ENCODE data around the gene GPC4.

GPC4 gene

DNA sequence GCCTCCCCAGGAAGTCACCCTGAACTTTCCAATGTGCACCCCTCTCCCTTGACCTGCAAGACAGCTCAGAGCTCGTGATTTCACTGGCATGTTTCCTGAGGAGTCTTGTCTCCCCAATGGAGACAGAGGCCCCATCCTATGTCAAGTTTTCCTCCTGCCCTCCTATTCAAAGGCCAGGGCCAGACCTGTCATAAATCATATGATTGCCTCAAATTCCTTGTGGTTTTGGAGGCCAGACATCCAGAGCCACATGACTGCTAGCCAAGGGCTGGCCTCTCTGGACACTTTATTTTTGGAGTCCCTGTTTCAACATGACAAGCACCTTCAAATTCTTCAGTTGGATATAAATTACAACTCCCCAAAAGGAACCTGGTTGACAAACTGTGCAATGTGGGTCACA, 121.2 kb downstream of the GPC4 start:
- Histone ChIP-seq H3K27me3 (ENCODE audit: control insufficient read depth in 3 of 3, insufficient read depth in 3 of 3, low read depth in 1 of 3, low read length in 3 of 3) (no peaks in the 10 kb centered on the region), H3K23ac (ENCODE audit: low read depth, low read length, poor library complexity) (no peak overlapping the region), H2BK15ac (ENCODE audit: low read length) (no peak overlapping the region), H2BK12ac (ENCODE audit: low read length) (no peak overlapping the region), H3K14ac (ENCODE audit: low read length) (no peak overlapping the region), H3K79me1 (ENCODE audit: low read depth, low read length) (no peaks in the 10 kb centered on the region), H3K36me3 (replicated peaks in 1 of 2; ENCODE audit: control insufficient read depth in 2 of 2, insufficient read depth in 2 of 2, low read length in 2 of 2) (peaks cover 0 to 19% of the 10 kb centered on the region in 2 donors), H2BK5ac (ENCODE audit: low read length) (no peak overlapping the region), H3K4ac (ENCODE audit: low read length) (no peak overlapping the region), H3K4me2 (ENCODE audit: insufficient read depth, low read length, poor library complexity, severe bottlenecking) (no peak overlapping the region), H3K9me3 (replicated peaks in 1 of 2; ENCODE audit: control insufficient read depth in 2 of 2, insufficient read depth in 1 of 2, low read depth in 1 of 2, low read length in 2 of 2) (no peaks in the 10 kb centered on the region), H3K4me1 (ENCODE audit: control insufficient read depth in 2 of 2, insufficient read depth in 1 of 2, low read depth in 1 of 2, low read length in 2 of 2) (no peaks in the 10 kb centered on the region), H3K4me3 (ENCODE audit: low read length in 2 of 2) (no peak overlapping the region), H2AK5ac (ENCODE audit: low read depth, low read length) (no peak overlapping the region), H3K27ac (replicated peaks; ENCODE audit: low read length) (no peak overlapping the region), H3K18ac (ENCODE audit: low read length) (no peak overlapping the region), H4K91ac (ENCODE audit: low read depth, low read length, poor library complexity) (no peak overlapping the region), H3K9ac (ENCODE audit: low read depth, low read length, poor library complexity) (no peak overlapping the region), H2AFZ (ENCODE audit: low read length) (no peak overlapping the region), H2BK120ac (ENCODE audit: low read depth, low read length) (no peak overlapping the region), H4K8ac (ENCODE audit: low read depth, low read length) (no peak overlapping the region)
- WGBS, 2 donors (ENCODE audit: extremely low coverage in 2 of 2, insufficient read length in 2 of 2, insufficient replicate concordance in 1 of 2) = no CpG with 5 or more reads among the region's 1 CpG
- DNase-seq (ENCODE audit: low spot score) = no peak

DNA sequence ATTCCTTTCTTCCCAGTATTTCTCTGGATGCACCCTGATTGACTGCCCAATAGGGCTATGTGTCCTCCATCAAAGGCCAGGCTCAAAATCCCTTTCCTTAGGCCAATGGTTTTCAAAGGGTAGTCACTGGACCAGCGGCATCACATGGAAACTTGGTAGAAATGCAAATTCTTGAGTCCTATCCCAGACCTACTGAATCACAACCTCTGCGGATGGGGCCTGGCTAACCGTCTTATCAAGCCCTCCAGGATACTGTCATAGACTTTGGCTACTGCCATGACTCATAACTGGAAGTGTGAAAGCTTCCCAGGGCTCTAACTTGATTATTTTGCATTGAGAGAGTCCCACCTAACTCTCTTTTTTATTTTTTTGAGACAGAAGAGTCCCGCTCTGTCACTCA, 125.2 kb downstream of the GPC4 start:
- Histone ChIP-seq H3K4me2 (ENCODE audit: insufficient read depth, low read length, poor library complexity, severe bottlenecking) (no peak overlapping the region), H3K4me3 (ENCODE audit: low read length in 2 of 2) (no peak overlapping the region), H3K9me3 (replicated peaks in 1 of 2; ENCODE audit: control insufficient read depth in 2 of 2, insufficient read depth in 1 of 2, low read depth in 1 of 2, low read length in 2 of 2) (no peaks in the 10 kb centered on the region), H2BK5ac (ENCODE audit: low read length) (no peak overlapping the region), H3K27me3 (ENCODE audit: control insufficient read depth in 3 of 3, insufficient read depth in 3 of 3, low read depth in 1 of 3, low read length in 3 of 3) (no peaks in the 10 kb centered on the region), H3K23ac (ENCODE audit: low read depth, low read length, poor library complexity) (no peak overlapping the region), H3K79me1 (ENCODE audit: low read depth, low read length) (no peaks in the 10 kb centered on the region), H3K27ac (replicated peaks; ENCODE audit: low read length) (no peak overlapping the region), H3K36me3 (replicated peaks in 1 of 2; ENCODE audit: control insufficient read depth in 2 of 2, insufficient read depth in 2 of 2, low read length in 2 of 2) (no peaks in the 10 kb centered on the region), H3K18ac (ENCODE audit: low read length) (no peak overlapping the region), H4K91ac (ENCODE audit: low read depth, low read length, poor library complexity) (no peak overlapping the region), H4K8ac (ENCODE audit: low read depth, low read length) (no peak overlapping the region), H2BK12ac (ENCODE audit: low read length) (no peak overlapping the region), H3K4me1 (ENCODE audit: control insufficient read depth in 2 of 2, insufficient read depth in 1 of 2, low read depth in 1 of 2, low read length in 2 of 2) (no peaks in the 10 kb centered on the region), H3K9ac (ENCODE audit: low read depth, low read length, poor library complexity) (no peak overlapping the region), H2BK15ac (ENCODE audit: low read length) (no peak overlapping the region), H3K4ac (ENCODE audit: low read length) (no peak overlapping the region), H2AFZ (ENCODE audit: low read length) (no peak overlapping the region), H2AK5ac (ENCODE audit: low read depth, low read length) (no peak overlapping the region), H2BK120ac (ENCODE audit: low read depth, low read length) (no peak overlapping the region), H3K14ac (ENCODE audit: low read length) (no peak overlapping the region)
- WGBS, 2 donors (ENCODE audit: extremely low coverage in 2 of 2, insufficient read length in 2 of 2, insufficient replicate concordance in 1 of 2) = no CpG with 5 or more reads among the region's 4 CpGs
- no peak for DNase-seq (ENCODE audit: low spot score)

DNA sequence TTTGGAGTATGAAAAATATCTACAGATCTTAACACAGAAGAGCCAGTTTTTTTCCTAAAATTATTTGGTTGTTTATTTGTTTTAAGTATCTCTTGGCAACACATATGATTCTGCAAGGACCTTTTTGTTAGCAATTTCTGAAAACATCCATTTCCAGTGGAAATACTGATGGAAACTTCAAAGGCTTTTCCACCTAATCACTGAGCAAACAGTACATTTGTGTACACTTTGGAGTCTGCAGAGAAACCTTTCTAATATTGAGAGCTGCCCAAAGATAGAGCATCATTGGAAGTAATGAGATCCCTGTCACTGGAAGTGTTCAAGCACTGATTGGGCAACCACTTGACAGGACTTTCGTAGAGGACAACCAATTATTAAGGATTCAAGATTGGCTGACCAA, 127.4 kb downstream of the GPC4 start:
- no peak overlapping the region for H2BK12ac ChIP-seq (ENCODE audit: low read length)
- no peaks in the 10 kb centered on the region for H3K79me1 ChIP-seq (ENCODE audit: low read depth, low read length)
- H3K27me3 ChIP-seq (ENCODE audit: control insufficient read depth in 3 of 3, insufficient read depth in 3 of 3, low read depth in 1 of 3, low read length in 3 of 3) = no peaks in the 10 kb centered on the region
- H3K4me3 ChIP-seq (ENCODE audit: low read length in 2 of 2) = no peak overlapping the region
- H3K36me3 ChIP-seq (replicated peaks in 1 of 2; ENCODE audit: control insufficient read depth in 2 of 2, insufficient read depth in 2 of 2, low read length in 2 of 2) = no peaks in the 10 kb centered on the region
- no peak overlapping the region for H3K23ac ChIP-seq (ENCODE audit: low read depth, low read length, poor library complexity)
- DNase-seq (ENCODE audit: low spot score) = no peak
- H4K8ac ChIP-seq (ENCODE audit: low read depth, low read length) = no peak overlapping the region
- no peaks in the 10 kb centered on the region for H3K9me3 ChIP-seq (replicated peaks in 1 of 2; ENCODE audit: control insufficient read depth in 2 of 2, insufficient read depth in 1 of 2, low read depth in 1 of 2, low read length in 2 of 2)
- H2AK5ac ChIP-seq (ENCODE audit: low read depth, low read length) = no peak overlapping the region
- H2BK120ac ChIP-seq (ENCODE audit: low read depth, low read length) = no peak overlapping the region
- H3K14ac ChIP-seq (ENCODE audit: low read length) = no peak overlapping the region
- H3K18ac ChIP-seq (ENCODE audit: low read length) = no peak overlapping the region
- no peak overlapping the region for H4K91ac ChIP-seq (ENCODE audit: low read depth, low read length, poor library complexity)
- H3K27ac ChIP-seq (replicated peaks; ENCODE audit: low read length) = no peak overlapping the region
- no peak overlapping the region for H2BK15ac ChIP-seq (ENCODE audit: low read length)
- no peak overlapping the region for H3K9ac ChIP-seq (ENCODE audit: low read depth, low read length, poor library complexity)
- H2BK5ac ChIP-seq (ENCODE audit: low read length) = no peak overlapping the region
- no peak overlapping the region for H3K4me2 ChIP-seq (ENCODE audit: insufficient read depth, low read length, poor library complexity, severe bottlenecking)
- no peak overlapping the region for H3K4ac ChIP-seq (ENCODE audit: low read length)
- WGBS, 2 donors (ENCODE audit: extremely low coverage in 2 of 2, insufficient read length in 2 of 2, insufficient replicate concordance in 1 of 2) = no CpG with 5 or more reads among the region's 1 CpG
- H3K4me1 ChIP-seq (ENCODE audit: control insufficient read depth in 2 of 2, insufficient read depth in 1 of 2, low read depth in 1 of 2, low read length in 2 of 2) = no peaks in the 10 kb centered on the region
- no peak overlapping the region for H2AFZ ChIP-seq (ENCODE audit: low read length)

DNA sequence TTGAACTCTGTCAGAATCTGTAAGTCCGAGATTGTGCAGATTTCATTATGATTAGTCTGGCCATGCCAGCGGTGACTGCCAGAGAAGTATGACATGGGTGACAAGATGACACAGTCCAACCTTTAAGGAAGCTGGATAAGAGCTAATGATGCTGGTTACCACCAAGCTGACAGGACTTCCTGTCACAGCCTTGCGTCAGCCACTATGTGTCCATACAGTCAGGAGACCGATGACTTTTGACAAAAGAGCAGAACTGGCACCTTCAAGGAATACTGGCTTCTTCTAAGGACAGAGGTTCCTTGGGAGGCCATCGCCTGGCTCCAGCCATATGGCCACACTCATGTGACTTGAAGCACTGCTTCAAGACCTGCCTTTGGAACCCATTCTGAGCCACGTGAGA, 129.9 kb downstream of the GPC4 start:
- no peak overlapping the region for H3K14ac ChIP-seq (ENCODE audit: low read length)
- H2BK120ac ChIP-seq (ENCODE audit: low read depth, low read length) = no peak overlapping the region
- no peak overlapping the region for H3K4me3 ChIP-seq (ENCODE audit: low read length in 2 of 2)
- no peak overlapping the region for H4K8ac ChIP-seq (ENCODE audit: low read depth, low read length)
- H3K23ac ChIP-seq (ENCODE audit: low read depth, low read length, poor library complexity) = no peak overlapping the region
- H2AK5ac ChIP-seq (ENCODE audit: low read depth, low read length) = no peak overlapping the region
- H3K4ac ChIP-seq (ENCODE audit: low read length) = no peak overlapping the region
- no peak overlapping the region for H2BK5ac ChIP-seq (ENCODE audit: low read length)
- no peaks in the 10 kb centered on the region for H3K36me3 ChIP-seq (replicated peaks in 1 of 2; ENCODE audit: control insufficient read depth in 2 of 2, insufficient read depth in 2 of 2, low read length in 2 of 2)
- no peaks in the 10 kb centered on the region for H3K79me1 ChIP-seq (ENCODE audit: low read depth, low read length)
- H3K27me3 ChIP-seq (ENCODE audit: control insufficient read depth in 3 of 3, insufficient read depth in 3 of 3, low read depth in 1 of 3, low read length in 3 of 3) = no peaks in the 10 kb centered on the region
- H3K4me1 ChIP-seq (ENCODE audit: control insufficient read depth in 2 of 2, insufficient read depth in 1 of 2, low read depth in 1 of 2, low read length in 2 of 2) = no peaks in the 10 kb centered on the region
- H3K18ac ChIP-seq (ENCODE audit: low read length) = no peak overlapping the region
- no peak overlapping the region for H3K27ac ChIP-seq (replicated peaks; ENCODE audit: low read length)
- no peak overlapping the region for H3K4me2 ChIP-seq (ENCODE audit: insufficient read depth, low read length, poor library complexity, severe bottlenecking)
- no peak for DNase-seq (ENCODE audit: low spot score)
- no peaks in the 10 kb centered on the region for H3K9me3 ChIP-seq (replicated peaks in 1 of 2; ENCODE audit: control insufficient read depth in 2 of 2, insufficient read depth in 1 of 2, low read depth in 1 of 2, low read length in 2 of 2)
- no peak overlapping the region for H3K9ac ChIP-seq (ENCODE audit: low read depth, low read length, poor library complexity)
- H2AFZ ChIP-seq (ENCODE audit: low read length) = no peak overlapping the region
- WGBS, 2 donors (ENCODE audit: extremely low coverage in 2 of 2, insufficient read length in 2 of 2, insufficient replicate concordance in 1 of 2) = no CpG with 5 or more reads among the region's 6 CpGs
- no peak overlapping the region for H2BK12ac ChIP-seq (ENCODE audit: low read length)
- no peak overlapping the region for H4K91ac ChIP-seq (ENCODE audit: low read depth, low read length, poor library complexity)
- no peak overlapping the region for H2BK15ac ChIP-seq (ENCODE audit: low read length)
